HG03095 (cell line): ENCODE data around the gene RNU1-2.
"Not testable (repeated sequence)": the region's sequence is repeated elsewhere in the genome, so short reads cannot be mapped to it uniquely, and the experiment has no call there.

Experiments
- ATAC-seq: cut with Tn5 transposase; IDR thresholded peaks from one replicate; pipeline ENCODE4 v1.9.1; 2021; ENCODE audit warnings: moderate library complexity; ENCODE audit not compliant: unreplicated experiment

The RNU1-2 gene

GRCh38 chr1:16888860-16889816, 6.6 kb upstream of the RNU1-2 start:
- no peak for ATAC-seq

GRCh38 chr1:16890539-16891021, 5.2 kb upstream of the RNU1-2 start:
- ATAC-seq = not testable (repeated sequence)

GRCh38 chr1:16891057-16891456, 4.7 kb upstream of the RNU1-2 start:
- ATAC-seq = not testable (repeated sequence)

DNA sequence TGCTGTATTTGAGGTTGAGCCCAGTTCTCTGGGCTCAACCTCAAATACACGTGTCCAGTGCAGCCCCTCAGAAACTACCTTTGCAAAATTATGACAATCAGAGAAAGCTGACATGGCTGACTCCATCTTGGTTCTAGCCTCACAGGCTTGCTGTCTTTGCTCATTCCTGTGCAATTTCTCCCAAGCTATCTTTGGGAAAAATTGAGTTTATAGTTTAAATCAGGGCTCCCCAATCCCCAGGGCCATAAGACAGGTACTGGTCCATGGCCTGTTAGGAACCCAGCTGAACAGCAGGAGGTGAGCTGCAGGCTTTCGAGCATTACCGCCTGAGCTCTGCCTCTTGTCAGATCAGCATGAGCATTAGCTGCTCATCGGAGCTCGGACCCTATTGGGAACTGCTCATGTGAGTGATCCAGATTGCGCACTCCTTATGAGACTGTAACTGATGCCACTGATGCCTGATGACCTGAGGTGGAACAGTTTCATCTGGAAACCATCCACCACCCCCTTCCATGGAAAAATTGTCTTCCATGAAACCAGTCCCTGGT, 2.7 kb upstream of the RNU1-2 start:
- not testable (repeated sequence) for ATAC-seq

GRCh38 chr1:16893796-16894195, 2.0 kb upstream of the RNU1-2 start:
- not testable (repeated sequence) for ATAC-seq

GRCh38 chr1:16894338-16894737, 1.4 kb upstream of the RNU1-2 start:
- not testable (repeated sequence) for ATAC-seq

- ATAC-seq = not testable (repeated sequence)
These were observed 565 bp upstream of the RNU1-2 start for GRCh38 chr1:16895233-16895597.

- ATAC-seq = not testable (repeated sequence)
These were observed 706 bp downstream of the RNU1-2 start for GRCh38 chr1:16896316-16897055.

GRCh38 chr1:16897653-16898052, 1.9 kb downstream of the RNU1-2 start:
- not testable (repeated sequence) for ATAC-seq

GRCh38 chr1:16898298-16898697, 2.5 kb downstream of the RNU1-2 start:
- ATAC-seq = not testable (repeated sequence)

DNA sequence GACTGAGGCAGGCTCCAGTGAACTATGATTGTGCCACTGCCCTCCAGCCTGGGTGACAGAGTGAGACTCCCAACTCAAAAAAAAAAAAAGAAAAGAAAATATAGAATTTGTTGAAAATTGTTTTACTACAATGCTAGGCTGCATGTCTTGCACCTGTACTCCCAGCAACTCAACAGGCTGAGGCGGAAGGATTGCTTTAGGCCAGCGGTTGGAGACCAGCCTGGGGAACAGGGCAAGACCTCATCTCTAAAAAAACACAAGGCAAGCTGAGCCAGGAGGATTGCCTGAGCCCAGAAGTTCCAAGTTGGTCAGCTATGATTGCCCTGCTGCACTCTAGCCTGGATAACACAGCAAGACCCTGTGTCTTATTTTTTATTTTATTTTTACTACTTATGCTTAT, 3.2 kb downstream of the RNU1-2 start:
- not testable (repeated sequence) for ATAC-seq

GRCh38 chr1:16900751-16901150, 5.0 kb downstream of the RNU1-2 start:
- ATAC-seq = no peak

DNA sequence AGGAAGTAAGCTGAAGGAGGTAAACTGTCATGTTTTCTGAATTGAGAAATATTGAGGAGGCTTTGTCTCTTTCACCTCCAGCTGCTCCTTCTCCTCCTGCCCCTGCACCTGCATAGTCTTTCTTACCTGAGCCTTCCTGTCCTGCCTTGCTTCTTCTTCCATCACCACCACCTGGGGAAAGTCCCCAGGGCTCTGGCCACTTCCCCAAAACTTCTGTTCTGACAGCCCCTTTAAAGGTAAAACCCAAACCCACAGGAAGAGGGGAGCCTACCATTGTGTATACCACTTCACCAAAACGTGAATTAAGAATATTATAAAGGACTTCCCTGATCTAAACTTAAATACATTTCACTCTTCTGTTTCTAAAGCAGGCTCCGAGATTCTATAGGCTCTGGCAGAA, 5.6 kb downstream of the RNU1-2 start:
- not testable (repeated sequence) for ATAC-seq

- no peak for ATAC-seq
These were observed 7.3 kb downstream of the RNU1-2 start for GRCh38 chr1:16903054-16903453.

DNA sequence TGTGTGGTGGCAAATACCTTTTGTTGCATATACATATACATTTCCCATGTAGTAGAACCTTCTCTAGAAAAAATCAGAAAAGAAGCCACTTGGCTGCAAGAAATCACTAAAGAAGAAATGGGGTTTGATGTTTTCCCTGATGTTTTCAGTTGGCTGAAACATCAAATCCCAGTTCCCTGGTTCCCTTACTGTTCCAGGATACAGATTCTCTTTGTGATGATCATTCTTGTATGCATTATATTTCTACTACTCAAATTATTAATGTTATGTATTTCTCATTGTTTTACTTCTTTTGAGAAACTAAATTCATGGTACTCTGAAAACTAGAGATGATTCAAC, 7.6 kb downstream of the RNU1-2 start:
- no peak for ATAC-seq

GRCh38 chr1:16904560-16905109, 8.9 kb downstream of the RNU1-2 start:
- ATAC-seq = peak; percentile 92

GRCh38 chr1:16905110-16905867, 9.5 kb downstream of the RNU1-2 start:
- ATAC-seq = peak; percentile 62

GRCh38 chr1:16905868-16906702, 10.3 kb downstream of the RNU1-2 start:
- no peak for ATAC-seq

DNA sequence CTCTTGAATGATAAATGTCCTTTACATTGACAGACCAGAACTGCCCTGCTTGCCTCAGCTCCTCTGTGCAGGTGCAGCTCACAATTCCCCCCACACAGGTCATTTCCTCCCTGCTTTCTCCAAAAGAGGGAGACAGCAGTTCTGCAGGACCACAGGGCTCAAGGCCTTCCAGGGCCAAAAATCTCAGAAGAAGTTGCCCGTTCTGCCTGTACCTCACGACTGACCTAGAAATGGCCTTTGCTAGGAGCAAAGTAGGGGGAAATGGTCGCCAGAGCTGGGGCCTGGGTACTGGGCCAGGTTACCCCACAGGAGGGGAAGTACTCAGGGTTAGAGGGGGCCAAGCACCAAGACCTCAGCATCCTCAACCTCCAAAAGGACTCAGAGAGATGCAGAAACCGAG, 11.1 kb downstream of the RNU1-2 start:
- no peak for ATAC-seq
